Fibroblast of lung (primary cell): ENCODE results near the gene AKT2. TPM values are rescaled to one million over a fixed set of nuclear protein-coding genes. Genes with fewer than 3 reads are reported as not detected.

Experiments
- DNase-seq, 2 donors: peaks; one replicate each; pipeline versions ENCODE4 v3.0.0 to v3.0.0-alpha.2; 2010; ENCODE audit warnings: low read depth in 2 of 2
- H2AFZ ChIP-seq: 2 replicates; pipeline ENCODE4 v1.5.1; 2012; ENCODE audit warnings: low read length, control low read depth, inconsistent platforms
- H3K27ac ChIP-seq: 2 replicates; pipeline ENCODE4 v1.5.1; 2011; ENCODE audit warnings: low read length, control low read depth; ENCODE audit not compliant: insufficient read depth
- H3K27me3 ChIP-seq: 2 replicates; pipeline ENCODE4 v1.5.1; 2011; ENCODE audit warnings: mild to moderate bottlenecking, low read length; ENCODE audit not compliant: control insufficient read depth, insufficient read depth
- H3K36me3 ChIP-seq: 2 replicates; pipeline ENCODE4 v1.5.1; 2011; ENCODE audit warnings: low read length; ENCODE audit not compliant: control insufficient read depth, insufficient read depth
- H3K4me1 ChIP-seq: 2 replicates; pipeline ENCODE4 v1.5.1; 2011; ENCODE audit warnings: low read length; ENCODE audit not compliant: control insufficient read depth, insufficient read depth; ENCODE audit errors: extremely low read depth
- H3K4me2 ChIP-seq: 2 replicates; pipeline ENCODE4 v1.5.1; 2011; ENCODE audit warnings: low read length, control low read depth; ENCODE audit not compliant: insufficient read depth; ENCODE audit errors: extremely low read depth
- H3K4me3 ChIP-seq, 4 experiments: fragments of 200-600 bp in 1 of 4; sonication (generic) in 1 of 4; replicated peaks in 1 of 4; 2 replicates each; pipeline ENCODE4 v1.5.1; 2011 to 2016; ENCODE audit warnings: low read length in 4 of 4, low read depth in 3 of 4, mild to moderate bottlenecking in 3 of 4, control low read depth in 2 of 4, inconsistent platforms in 1 of 4, mixed read lengths in 1 of 4; ENCODE audit not compliant: insufficient read depth in 1 of 4; ENCODE audit errors: control extremely low read depth in 1 of 4
- H3K79me2 ChIP-seq: 2 replicates; pipeline ENCODE4 v1.5.1; 2012; ENCODE audit warnings: mild to moderate bottlenecking, low read length, inconsistent platforms; ENCODE audit not compliant: control insufficient read depth, insufficient read depth
- H3K9ac ChIP-seq: 2 replicates; pipeline ENCODE4 v1.5.1; 2011; ENCODE audit warnings: mild to moderate bottlenecking, low read length, control low read depth; ENCODE audit not compliant: insufficient read depth
- H3K9me3 ChIP-seq: 2 replicates; pipeline ENCODE4 v1.5.1; 2012; ENCODE audit warnings: low read depth, low read length; ENCODE audit not compliant: control insufficient read depth, insufficient read depth
- H4K20me1 ChIP-seq: 2 replicates; pipeline ENCODE4 v1.5.1; 2011; ENCODE audit warnings: low read length; ENCODE audit not compliant: control insufficient read depth, insufficient read depth; ENCODE audit errors: extremely low read depth
- EZH2 ChIP-seq: IDR thresholded peaks from 2 replicates; pipeline ENCODE4 v1.5.1; 2012; ENCODE audit warnings: low read length, control low read depth, mild to moderate bottlenecking; ENCODE audit errors: missing control alignments
- polyA plus RNA-seq, 2 donors: library from polyadenylated mRNA; depleted of rRNA in 1 of 2; stranded (reverse) in 1 of 2; unstranded in 1 of 2; fragments of >200 nt; gene quantifications; 2 replicates each; pipeline ENCODE4 v1.2.1, GENCODE V29; 2011 to 2012; ENCODE audit warnings: missing spikeins in 1 of 2
- total RNA-seq: library from RNA; depleted of rRNA; stranded (reverse); fragments of >200 nt; gene quantifications from 2 replicates; pipeline ENCODE4 v1.2.1, GENCODE V29; 2014
- TF ChIP-seq, protein P1 (sequence below), 2 donors: IDR thresholded peaks in 1 of 2; conservative IDR thresholded peaks in 1 of 2; 1 replicate in 1 of 2; 2 replicates in 1 of 2; pipeline ENCODE4 v1.5.1; 2011 to 2012; ENCODE audit warnings: low read length in 2 of 2, control low read depth in 1 of 2, inconsistent platforms in 1 of 2, low read depth in 1 of 2, mild to moderate bottlenecking in 1 of 2

Gene AKT2
- total and polyA plus RNA-seq, 2 donors (not counting 1 experiment from before 2014, with no cell fraction given): 76.0 to 81.5 TPM

GRCh38 chr19:40198272-40198990 is 86.7 kb downstream of the AKT2 start:
- Histone ChIP-seq H3K79me2 (no peaks in the 10 kb centered on the region), H3K4me1 (no peaks in the 10 kb centered on the region), H4K20me1 (no peaks in the 10 kb centered on the region), H3K4me2 (no peak overlapping the region), H3K27me3 (no peaks in the 10 kb centered on the region), H3K9ac (no peak overlapping the region), H2AFZ (no peak overlapping the region), H3K4me3 (no peak overlapping the region), H3K27ac (no peak overlapping the region), H3K36me3 (no peaks in the 10 kb centered on the region), H3K9me3 (no peaks in the 10 kb centered on the region)
- TF ChIP-seq, protein P1, sequence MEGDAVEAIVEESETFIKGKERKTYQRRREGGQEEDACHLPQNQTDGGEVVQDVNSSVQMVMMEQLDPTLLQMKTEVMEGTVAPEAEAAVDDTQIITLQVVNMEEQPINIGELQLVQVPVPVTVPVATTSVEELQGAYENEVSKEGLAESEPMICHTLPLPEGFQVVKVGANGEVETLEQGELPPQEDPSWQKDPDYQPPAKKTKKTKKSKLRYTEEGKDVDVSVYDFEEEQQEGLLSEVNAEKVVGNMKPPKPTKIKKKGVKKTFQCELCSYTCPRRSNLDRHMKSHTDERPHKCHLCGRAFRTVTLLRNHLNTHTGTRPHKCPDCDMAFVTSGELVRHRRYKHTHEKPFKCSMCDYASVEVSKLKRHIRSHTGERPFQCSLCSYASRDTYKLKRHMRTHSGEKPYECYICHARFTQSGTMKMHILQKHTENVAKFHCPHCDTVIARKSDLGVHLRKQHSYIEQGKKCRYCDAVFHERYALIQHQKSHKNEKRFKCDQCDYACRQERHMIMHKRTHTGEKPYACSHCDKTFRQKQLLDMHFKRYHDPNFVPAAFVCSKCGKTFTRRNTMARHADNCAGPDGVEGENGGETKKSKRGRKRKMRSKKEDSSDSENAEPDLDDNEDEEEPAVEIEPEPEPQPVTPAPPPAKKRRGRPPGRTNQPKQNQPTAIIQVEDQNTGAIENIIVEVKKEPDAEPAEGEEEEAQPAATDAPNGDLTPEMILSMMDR (conservative IDR thresholded peaks at IDR 0.05 in 1 of 2, IDR thresholded peaks at IDR 0.05 in 1 of 2; ENCODE audit: low read depth in 1 of 2, low read length in 2 of 2): no peak
- TF ChIP-seq EZH2: no peak
- DNase-seq: no peak

DNA sequence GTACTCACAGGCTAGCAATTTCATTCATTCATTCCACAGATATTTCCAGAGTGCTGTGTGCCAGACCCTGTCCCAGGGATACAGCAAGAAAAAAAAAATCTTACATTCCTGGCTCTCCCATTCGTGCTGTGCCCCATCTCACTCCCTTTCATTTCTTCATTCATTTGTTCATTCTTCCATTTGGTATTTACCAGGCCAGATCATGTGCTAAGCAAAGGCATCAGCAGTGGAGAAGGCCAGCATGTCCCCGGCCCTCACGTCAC is 91.6 kb downstream of the AKT2 start:
- no peaks in the 10 kb centered on the region for H3K27me3 ChIP-seq
- peak in 1 of 2 donors; percentile 58 for DNase-seq
- H3K79me2 ChIP-seq: no peaks in the 10 kb centered on the region
- no peaks in the 10 kb centered on the region for H3K4me1 ChIP-seq
- H3K9me3 ChIP-seq: no peaks in the 10 kb centered on the region
- TF ChIP-seq, protein P1 (conservative IDR thresholded peaks at IDR 0.05 in 1 of 2, IDR thresholded peaks at IDR 0.05 in 1 of 2; ENCODE audit: low read depth in 1 of 2, low read length in 2 of 2): no peak
- TF ChIP-seq EZH2: no peak
- no peak overlapping the region for H2AFZ ChIP-seq
- H3K4me2 ChIP-seq: no peak overlapping the region
- no peaks in the 10 kb centered on the region for H4K20me1 ChIP-seq
- H3K36me3 ChIP-seq: no peaks in the 10 kb centered on the region
- H3K27ac ChIP-seq: no peak overlapping the region
- H3K9ac ChIP-seq: no peak overlapping the region
- H3K4me3 ChIP-seq: no peak overlapping the region

DNA sequence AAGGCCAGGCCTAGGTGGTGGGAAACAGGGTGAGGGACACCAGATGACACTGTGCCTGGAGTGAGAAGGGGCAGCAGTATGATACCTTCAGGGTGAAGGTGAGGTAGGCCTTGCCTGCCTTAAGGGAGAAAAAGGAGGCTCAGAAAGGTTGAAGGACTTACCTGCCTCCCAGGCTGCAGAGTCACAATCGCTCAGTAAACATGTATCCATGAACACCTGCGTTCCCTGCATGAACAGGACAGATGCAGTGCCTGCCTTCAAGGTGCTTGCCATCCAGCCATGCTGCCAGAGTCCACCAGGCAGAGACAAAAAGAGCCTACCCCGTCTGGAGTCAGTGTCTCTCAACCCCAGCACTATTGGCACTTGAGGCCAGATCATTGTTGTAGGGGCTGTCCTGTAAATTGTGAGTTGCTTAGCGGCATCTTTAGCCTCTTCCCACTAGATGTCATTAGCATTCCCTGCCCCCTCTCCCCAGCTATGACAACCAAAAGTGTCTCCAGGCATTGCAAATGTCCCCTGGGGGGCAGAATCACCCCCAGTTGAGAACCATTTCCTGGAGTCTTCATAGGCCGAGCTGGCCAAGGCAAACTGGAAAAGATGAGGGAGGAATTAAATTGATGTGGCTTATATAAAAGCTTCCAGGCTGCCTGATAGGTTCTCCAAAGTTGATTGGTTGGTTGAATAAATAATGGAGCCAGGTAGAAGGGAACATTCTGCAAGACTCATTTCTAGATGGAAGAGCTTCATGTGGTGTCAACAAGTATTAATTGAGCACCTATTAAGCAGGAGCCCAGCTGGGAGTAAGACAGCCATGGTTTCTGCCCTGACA is 92.2 kb downstream of the AKT2 start:
- Histone ChIP-seq H3K36me3 (no peaks in the 10 kb centered on the region), H3K4me1 (no peaks in the 10 kb centered on the region), H4K20me1 (no peaks in the 10 kb centered on the region), H3K27ac (no peak overlapping the region), H3K9me3 (no peaks in the 10 kb centered on the region), H3K4me3 (peak overlapping the region in 2 of 4 experiments; percentile 3 to 96), H3K27me3 (no peaks in the 10 kb centered on the region), H2AFZ (no peak overlapping the region), H3K79me2 (no peaks in the 10 kb centered on the region), H3K9ac (no peak overlapping the region), H3K4me2 (peak overlapping the region; percentile 95)
- no peak for DNase-seq
- TF ChIP-seq EZH2: no peak
- TF ChIP-seq, protein P1 (conservative IDR thresholded peaks at IDR 0.05 in 1 of 2, IDR thresholded peaks at IDR 0.05 in 1 of 2; ENCODE audit: low read depth in 1 of 2, low read length in 2 of 2): no peak
